ENCODE results near the gene PXN. TPM values are rescaled to one million over a fixed set of nuclear protein-coding genes. Genes with fewer than 3 reads are reported as not detected.
"Not testable (repeated sequence)": the region's sequence is repeated elsewhere in the genome, so short reads cannot be mapped to it uniquely, and the experiment has no call there.

Gene PXN
- total RNA-seq, 2 experiments from 2014 or later, result 201 to 236 TPM

- H3K4me3 Mint-ChIP-seq, H3K27me3 Mint-ChIP-seq, H3K9me3 Mint-ChIP-seq, DNase-seq, H3K27ac Mint-ChIP-seq, POLR2A ChIA-PET: not testable (repeated sequence)
- H3K4me1 Mint-ChIP-seq, result peaks cover 89% of the 10 kb centered on the region
- peaks cover 26% of the 10 kb centered on the region for H3K36me3 Mint-ChIP-seq (ENCODE audit: low read depth)
- CTCF ChIA-PET, result interaction anchor here (1.0 to 9.3 kb wide), 6 partner anchors 9 to 65 kb away, joined by 3 to 90 read pairs (median 14); partner anchors contain the start of genes PXN and SIRT4
Measured at GRCh38 chr12:120236809-120237208, 28.7 kb downstream of the PXN start.

GRCh38 chr12:120235369-120236323 is 29.9 kb downstream of the PXN start:
- H3K27me3 Mint-ChIP-seq, result no peaks in the 10 kb centered on the region
- CTCF ChIA-PET, result interaction anchor here (0.6 to 9.3 kb wide), 11 partner anchors 8 to 187 kb away, joined by 3 to 90 read pairs (median 4); partner anchors contain the start of gene PXN
- H3K9me3 Mint-ChIP-seq, result no peaks in the 10 kb centered on the region
- POLR2A ChIA-PET, result no interaction called here
- H3K27ac Mint-ChIP-seq, result peak overlapping the region; percentile 33
- H3K4me3 Mint-ChIP-seq, result no peak overlapping the region
- DNase-seq, result no peak
- peaks cover 19% of the 10 kb centered on the region for H3K36me3 Mint-ChIP-seq (ENCODE audit: low read depth)
- H3K4me1 Mint-ChIP-seq, result peaks cover 89% of the 10 kb centered on the region

- no peaks in the 10 kb centered on the region for H3K9me3 Mint-ChIP-seq
- no peak for DNase-seq
- H3K27me3 Mint-ChIP-seq, result no peaks in the 10 kb centered on the region
- H3K27ac Mint-ChIP-seq, result no peak overlapping the region
- ChIA-PET CTCF (interaction anchor here (0.8 to 9.3 kb wide), 7 partner anchors 7 to 186 kb away, joined by 3 to 90 read pairs (median 4); partner anchors contain the start of gene PXN), POLR2A (no interaction called here)
- H3K4me1 Mint-ChIP-seq, result peaks cover 89% of the 10 kb centered on the region
- no peak overlapping the region for H3K4me3 Mint-ChIP-seq
- H3K36me3 Mint-ChIP-seq (ENCODE audit: low read depth), result peaks cover 18% of the 10 kb centered on the region
Measured at GRCh38 chr12:120234643-120235368, 30.7 kb downstream of the PXN start.

- H3K9me3 Mint-ChIP-seq, result no peaks in the 10 kb centered on the region
- no peaks in the 10 kb centered on the region for H3K27me3 Mint-ChIP-seq
- H3K27ac Mint-ChIP-seq, result peak overlapping the region; percentile 87
- ChIA-PET CTCF (interaction anchor here (1.0 to 16.2 kb wide), 8 partner anchors 6 to 71 kb away, joined by 3 to 546 read pairs (median 8); partner anchors contain the start of genes PXN, RNU4-2, RPLP0 and SIRT4), POLR2A (interaction anchor here (0.6 to 2.1 kb wide), 3 partner anchors 31 to 61 kb away, joined by 3 to 13 read pairs (median 5); partner anchors contain the start of genes RNU4-1, RNU4-2 and RPLP0)
- DNase-seq, result peak; percentile 67
- peaks cover 96% of the 10 kb centered on the region for H3K4me1 Mint-ChIP-seq
- H3K36me3 Mint-ChIP-seq (ENCODE audit: low read depth), result peaks cover 16% of the 10 kb centered on the region
- H3K4me3 Mint-ChIP-seq, result peak overlapping the region; percentile 52
Measured at GRCh38 chr12:120231316-120232011, 34.1 kb downstream of the PXN start.

GRCh38 chr12:120230974-120231315 is 34.6 kb downstream of the PXN start:
- H3K27ac Mint-ChIP-seq, result peak overlapping the region; percentile 87
- peak overlapping the region; percentile 52 for H3K4me3 Mint-ChIP-seq
- H3K4me1 Mint-ChIP-seq, result peaks cover 98% of the 10 kb centered on the region
- H3K27me3 Mint-ChIP-seq, result no peaks in the 10 kb centered on the region
- ChIA-PET POLR2A (interaction anchor here (1.1 to 3.7 kb wide), 3 partner anchors 30 to 61 kb away, joined by 5 to 24 read pairs (median 13); partner anchors contain the start of genes RNU4-2 and RPLP0), CTCF (interaction anchor here (1.0 to 16.2 kb wide), 8 partner anchors 7 to 71 kb away, joined by 3 to 546 read pairs (median 8); partner anchors contain the start of genes PXN, RNU4-2, RPLP0 and SIRT4)
- H3K36me3 Mint-ChIP-seq (ENCODE audit: low read depth), result peaks cover 17% of the 10 kb centered on the region
- no peaks in the 10 kb centered on the region for H3K9me3 Mint-ChIP-seq
- DNase-seq, result no peak

- no peaks in the 10 kb centered on the region for H3K9me3 Mint-ChIP-seq
- H3K36me3 Mint-ChIP-seq (ENCODE audit: low read depth), result peaks cover 17% of the 10 kb centered on the region
- no peaks in the 10 kb centered on the region for H3K27me3 Mint-ChIP-seq
- peaks cover 98% of the 10 kb centered on the region for H3K4me1 Mint-ChIP-seq
- ChIA-PET POLR2A (interaction anchor here (1.2 to 3.7 kb wide), 2 partner anchors 19 to 61 kb away, joined by 6 to 24 read pairs; partner anchors contain the start of gene RNU4-2), CTCF (interaction anchor here (1.0 to 16.2 kb wide), 10 partner anchors 7 to 72 kb away, joined by 3 to 546 read pairs (median 6); partner anchors contain the start of genes PXN, RNU4-2, RPLP0 and SIRT4)
- peak overlapping the region; percentile 52 for H3K4me3 Mint-ChIP-seq
- peak overlapping the region; percentile 87 for H3K27ac Mint-ChIP-seq
- DNase-seq, result no peak
Measured at GRCh38 chr12:120230326-120230973, 35.1 kb downstream of the PXN start.

- CTCF ChIA-PET, result interaction anchor here (1.3 to 16.2 kb wide), 9 partner anchors 8 to 121 kb away, joined by 3 to 546 read pairs (median 6); partner anchors contain the start of genes PXN, RNU4-1, RNU4-2 and RPLP0
- peaks cover 96% of the 10 kb centered on the region for H3K4me1 Mint-ChIP-seq
- H3K27me3 Mint-ChIP-seq, result no peaks in the 10 kb centered on the region
- H3K27ac Mint-ChIP-seq, result peak overlapping the region; percentile 87
- DNase-seq, result no peak
- peaks cover 20% of the 10 kb centered on the region for H3K36me3 Mint-ChIP-seq (ENCODE audit: low read depth)
- POLR2A ChIA-PET, result interaction anchor here (1.2 to 3.7 kb wide), 2 partner anchors 20 to 62 kb away, joined by 6 to 24 read pairs; partner anchors contain the start of gene RNU4-2
- H3K9me3 Mint-ChIP-seq, result no peaks in the 10 kb centered on the region
- no peak overlapping the region for H3K4me3 Mint-ChIP-seq
Measured at GRCh38 chr12:120229487-120230325, 35.8 kb downstream of the PXN start.

- no peak for DNase-seq
- Mint-ChIP-seq H3K4me3 (peak overlapping the region; percentile 53), H3K4me1 (peaks cover 92% of the 10 kb centered on the region), H3K9me3 (no peaks in the 10 kb centered on the region), H3K27me3 (no peaks in the 10 kb centered on the region), H3K27ac (peak overlapping the region; percentile 86), H3K36me3 (ENCODE audit: low read depth) (peaks cover 18% of the 10 kb centered on the region)
- ChIA-PET CTCF (interaction anchor here (1.2 to 16.2 kb wide), 19 partner anchors 9 to 142 kb away, joined by 3 to 546 read pairs (median 10); partner anchors contain the start of genes PXN, RNU4-1, RNU4-2 and RPLP0), POLR2A (interaction anchor here (1.2 to 3.7 kb wide), 2 partner anchors 20 to 62 kb away, joined by 6 to 24 read pairs; partner anchors contain the start of gene RNU4-2)
Measured at GRCh38 chr12:120229071-120229486, 36.5 kb downstream of the PXN start.

GRCh38 chr12:120228291-120229070 is 37.0 kb downstream of the PXN start:
- Mint-ChIP-seq H3K27ac (peak overlapping the region; percentile 86), H3K27me3 (no peaks in the 10 kb centered on the region), H3K4me1 (peaks cover 86% of the 10 kb centered on the region), H3K9me3 (no peaks in the 10 kb centered on the region), H3K36me3 (ENCODE audit: low read depth) (peaks cover 20% of the 10 kb centered on the region), H3K4me3 (peak overlapping the region; percentile 53)
- peak; percentile 93 for DNase-seq
- ChIA-PET CTCF (interaction anchor here (0.6 to 16.2 kb wide), 30 partner anchors 9 to 973 kb away, joined by 3 to 546 read pairs (median 6); partner anchors contain the start of genes PXN, RAB35, RNU4-1 and RNU4-2), POLR2A (interaction anchor here (0.6 to 3.7 kb wide), 4 partner anchors 27 to 63 kb away, joined by 3 to 24 read pairs (median 4); partner anchors contain the start of genes PXN and RNU4-2)

- no peak for DNase-seq
- Mint-ChIP-seq H3K4me1 (peaks cover 81% of the 10 kb centered on the region), H3K27ac (peak overlapping the region; percentile 86), H3K9me3 (no peaks in the 10 kb centered on the region), H3K36me3 (ENCODE audit: low read depth) (peaks cover 25% of the 10 kb centered on the region), H3K27me3 (no peaks in the 10 kb centered on the region), H3K4me3 (no peak overlapping the region)
- ChIA-PET CTCF (interaction anchor here (0.6 to 16.2 kb wide), 30 partner anchors 8 to 973 kb away, joined by 3 to 546 read pairs (median 6); partner anchors contain the start of genes PXN, RAB35, RNU4-1 and RNU4-2), POLR2A (interaction anchor here (0.6 to 3.7 kb wide), 4 partner anchors 27 to 63 kb away, joined by 3 to 24 read pairs (median 4); partner anchors contain the start of genes PXN and RNU4-2)
Measured at GRCh38 chr12:120228041-120228290, 37.6 kb downstream of the PXN start.
